GM12873 (cell line): ENCODE results near the gene CYSLTR1.
A peak's percentile ranks its signal among the peaks of the same experiment; 100 is the strongest.

ENCODE experiments used
- CTCF ChIP-seq: IDR thresholded peaks from 2 replicates; pipeline ENCODE4 v1.5.1; 2012; ENCODE audit warnings: low read depth, mild to moderate bottlenecking, moderate library complexity, low read length, control low read depth; ENCODE audit not compliant: insufficient read depth; ENCODE audit errors: missing control alignments

Gene CYSLTR1, protein sequence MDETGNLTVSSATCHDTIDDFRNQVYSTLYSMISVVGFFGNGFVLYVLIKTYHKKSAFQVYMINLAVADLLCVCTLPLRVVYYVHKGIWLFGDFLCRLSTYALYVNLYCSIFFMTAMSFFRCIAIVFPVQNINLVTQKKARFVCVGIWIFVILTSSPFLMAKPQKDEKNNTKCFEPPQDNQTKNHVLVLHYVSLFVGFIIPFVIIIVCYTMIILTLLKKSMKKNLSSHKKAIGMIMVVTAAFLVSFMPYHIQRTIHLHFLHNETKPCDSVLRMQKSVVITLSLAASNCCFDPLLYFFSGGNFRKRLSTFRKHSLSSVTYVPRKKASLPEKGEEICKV

DNA sequence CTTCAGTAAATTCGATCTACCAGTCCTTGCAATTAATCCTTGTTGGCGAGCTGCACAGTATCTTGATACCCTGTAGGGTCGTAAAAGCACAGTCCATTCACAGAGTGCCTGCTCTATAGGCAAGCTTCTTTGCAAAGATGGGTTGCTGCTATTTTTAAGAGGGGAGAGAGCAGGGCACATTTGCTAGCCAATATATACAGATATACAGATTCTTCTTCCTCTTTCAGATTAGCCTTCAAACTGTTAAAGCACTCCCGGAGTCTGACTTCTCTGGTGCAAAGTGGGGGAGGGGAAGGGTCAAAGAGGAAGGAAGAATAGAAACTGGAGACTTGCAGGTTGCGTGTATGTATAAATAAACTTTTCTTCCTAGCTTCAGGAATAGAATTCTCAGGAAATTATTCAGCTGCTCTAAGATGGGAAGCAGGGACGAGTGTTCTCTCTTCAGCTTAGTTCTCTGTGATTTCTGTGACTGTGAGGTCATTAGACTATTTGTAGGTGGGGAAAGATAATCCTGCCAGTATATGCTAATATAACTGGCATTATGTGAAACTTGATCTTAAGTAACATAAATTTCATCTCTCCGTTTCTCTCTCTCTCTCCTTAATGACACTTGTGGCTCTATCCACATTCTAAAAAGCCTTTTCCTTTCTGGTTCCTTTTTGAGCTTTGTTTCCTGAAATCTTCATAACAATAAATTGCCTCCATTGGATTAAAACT is at the start of gene CYSLTR1:
CYSLTR1 (minus strand) TSS at position 242 of the 717 bp plus-strand sequence. CDS start 53,865 bp downstream, outside the sequence.
- no peak for TF ChIP-seq CTCF

- no peak for TF ChIP-seq CTCF
These were observed 49.8 kb upstream of the CYSLTR1 start for GRCh38 chrX:78377186-78377585.

DNA sequence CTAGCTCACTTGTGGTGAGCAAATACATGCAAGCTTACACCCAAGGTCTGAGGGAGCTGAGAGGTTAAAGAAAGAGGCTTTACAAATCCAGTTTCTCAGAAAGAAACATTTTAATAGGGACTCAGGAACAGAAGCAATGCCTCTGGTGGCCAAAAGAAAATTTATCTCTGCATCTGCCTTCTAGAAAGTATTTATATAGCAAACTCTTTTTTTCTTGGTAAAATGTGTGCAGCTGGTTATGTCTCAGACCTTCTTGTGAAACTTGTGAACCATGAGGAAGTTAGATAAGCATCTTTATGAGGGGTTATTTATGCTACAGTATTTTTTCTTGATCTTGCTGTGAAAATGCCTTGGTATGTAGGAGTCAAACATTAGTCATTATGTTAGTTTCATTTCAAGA is 48.5 kb upstream of the CYSLTR1 start:
- peak; percentile 26 for TF ChIP-seq CTCF

DNA sequence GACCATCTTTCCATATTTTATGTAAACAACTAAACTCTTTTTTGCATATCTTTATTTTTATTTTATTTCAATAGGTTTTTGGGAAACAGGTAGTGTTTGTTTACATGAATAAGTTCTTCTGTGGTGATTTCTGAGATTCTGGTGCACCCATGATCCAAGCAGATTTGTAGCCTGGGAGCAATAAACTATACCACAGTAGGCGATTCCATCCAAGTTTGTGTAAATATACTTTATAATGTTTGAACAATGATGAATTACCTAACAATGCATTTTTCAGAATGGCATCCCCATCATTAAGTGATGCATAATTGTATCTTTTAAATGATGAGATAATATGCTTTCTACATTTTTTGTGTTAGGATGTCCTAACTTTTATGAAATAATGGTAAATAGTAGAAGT is 39.2 kb upstream of the CYSLTR1 start:
- no peak for TF ChIP-seq CTCF

GRCh38 chrX:78357342-78358055 is 30.1 kb upstream of the CYSLTR1 start:
- TF ChIP-seq CTCF, result no peak

DNA sequence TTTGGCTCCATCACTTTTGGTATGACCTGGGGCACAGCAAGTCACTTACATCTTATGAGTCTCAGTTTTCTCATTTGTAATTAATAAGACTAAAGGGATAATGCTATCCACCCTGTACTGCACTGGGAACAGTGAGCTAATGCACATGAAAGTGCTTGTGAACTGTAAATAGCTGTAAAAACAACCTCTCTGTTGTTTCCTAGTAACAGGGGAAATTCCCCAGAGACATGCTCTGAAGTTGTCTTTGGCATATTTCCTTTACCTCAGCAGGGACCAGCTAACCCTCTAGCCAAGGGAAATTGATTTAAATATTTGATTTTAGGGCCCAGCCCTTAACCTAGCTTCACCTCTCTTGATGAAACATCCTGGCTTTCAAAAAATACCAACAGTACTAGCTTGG is 6.1 kb upstream of the CYSLTR1 start:
- TF ChIP-seq CTCF, result no peak

DNA sequence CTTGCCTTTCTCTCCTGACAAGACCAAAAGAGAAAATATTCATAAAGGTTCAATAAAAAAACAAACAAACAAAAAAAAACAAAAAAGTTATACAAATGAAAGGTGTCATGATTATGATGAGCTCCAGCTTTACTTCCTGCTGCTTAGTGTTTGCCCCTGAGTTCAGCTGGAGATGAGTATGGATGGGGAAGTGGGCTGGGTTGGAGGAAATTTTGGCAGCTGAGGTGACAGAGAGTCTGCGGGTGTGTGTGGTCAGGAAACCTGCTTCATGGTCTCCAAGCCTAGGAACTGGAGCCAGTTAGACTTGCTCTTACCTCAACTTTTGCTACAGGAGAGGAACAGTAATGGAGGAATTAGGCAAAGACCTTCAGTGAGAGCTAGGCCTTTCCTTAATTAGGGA is 4.3 kb upstream of the CYSLTR1 start:
- no peak for TF ChIP-seq CTCF
